SK-N-MC (cell line): Measurements from ENCODE around the gene PRAC1.

Experiments
- EZH2 ChIP-seq: fragments of 200-600 bp; sonication (generic); IDR thresholded peaks from one replicate; pipeline ENCODE4 v1.6.1; 2017; ENCODE audit warnings: antibody characterized with exemption
- POLR2AphosphoS5 ChIP-seq: IDR thresholded peaks from 2 replicates; pipeline ENCODE4 v1.6.1; 2012; ENCODE audit warnings: mild to moderate bottlenecking, low read depth, low read length, borderline replicate concordance

- no peak for TF ChIP-seq POLR2AphosphoS5
- no peak for TF ChIP-seq EZH2
Measured at GRCh38 chr17:48734333-48735061, 12.2 kb upstream of the PRAC1 start.
